GM19395 (cell line): ENCODE measurements around the gene HIPK4.
A peak's percentile ranks its signal among the peaks of the same experiment; 100 is the strongest.
"Not testable (repeated sequence)": the region's sequence is repeated elsewhere in the genome, so short reads cannot be mapped to it uniquely, and the experiment has no call there.

Experiments
- ATAC-seq: cut with Tn5 transposase; IDR thresholded peaks from one replicate; pipeline ENCODE4 v1.9.1; 2021; ENCODE audit warnings: mild to moderate bottlenecking, moderate library complexity; ENCODE audit not compliant: unreplicated experiment

HIPK4 gene

DNA sequence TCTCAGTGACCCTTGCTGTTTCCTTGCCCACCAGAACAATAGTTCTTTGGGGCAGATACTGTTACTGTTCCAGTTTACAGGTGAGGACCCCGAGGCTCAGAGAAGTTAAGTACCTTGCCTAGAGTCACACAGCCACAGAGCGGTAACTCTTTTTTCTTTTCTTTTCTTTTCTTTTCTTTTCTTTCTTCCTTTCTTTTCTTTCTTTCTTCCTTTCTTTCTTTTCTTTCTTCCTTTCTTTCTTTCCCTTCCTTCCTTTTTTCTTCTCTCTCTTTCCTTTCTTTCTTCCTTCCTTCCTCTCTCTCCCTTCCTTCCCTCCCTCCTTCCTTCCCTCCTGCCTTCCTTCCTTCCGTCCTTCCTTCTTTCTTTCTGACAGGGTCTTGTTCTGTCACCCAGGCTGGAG lies 28.1 kb upstream of the HIPK4 start:
- ATAC-seq = no peak

DNA sequence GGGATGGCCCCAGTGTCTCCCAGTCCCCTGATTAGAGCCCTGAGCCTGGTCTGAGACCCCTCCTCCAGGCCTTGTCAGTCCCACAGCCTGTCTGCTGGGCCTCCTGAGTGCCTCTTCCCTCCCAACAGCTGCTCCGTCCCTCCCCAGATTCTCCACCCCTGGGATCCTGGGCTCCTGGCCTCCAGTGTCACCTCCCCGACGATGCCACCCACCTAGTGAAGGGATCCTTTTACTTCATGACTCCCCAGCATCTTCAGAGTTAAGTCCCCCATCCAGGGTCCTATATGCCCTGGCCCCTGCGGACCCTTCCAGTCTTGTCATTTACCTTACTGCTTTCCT lies 27.6 kb upstream of the HIPK4 start:
- no peak for ATAC-seq

DNA sequence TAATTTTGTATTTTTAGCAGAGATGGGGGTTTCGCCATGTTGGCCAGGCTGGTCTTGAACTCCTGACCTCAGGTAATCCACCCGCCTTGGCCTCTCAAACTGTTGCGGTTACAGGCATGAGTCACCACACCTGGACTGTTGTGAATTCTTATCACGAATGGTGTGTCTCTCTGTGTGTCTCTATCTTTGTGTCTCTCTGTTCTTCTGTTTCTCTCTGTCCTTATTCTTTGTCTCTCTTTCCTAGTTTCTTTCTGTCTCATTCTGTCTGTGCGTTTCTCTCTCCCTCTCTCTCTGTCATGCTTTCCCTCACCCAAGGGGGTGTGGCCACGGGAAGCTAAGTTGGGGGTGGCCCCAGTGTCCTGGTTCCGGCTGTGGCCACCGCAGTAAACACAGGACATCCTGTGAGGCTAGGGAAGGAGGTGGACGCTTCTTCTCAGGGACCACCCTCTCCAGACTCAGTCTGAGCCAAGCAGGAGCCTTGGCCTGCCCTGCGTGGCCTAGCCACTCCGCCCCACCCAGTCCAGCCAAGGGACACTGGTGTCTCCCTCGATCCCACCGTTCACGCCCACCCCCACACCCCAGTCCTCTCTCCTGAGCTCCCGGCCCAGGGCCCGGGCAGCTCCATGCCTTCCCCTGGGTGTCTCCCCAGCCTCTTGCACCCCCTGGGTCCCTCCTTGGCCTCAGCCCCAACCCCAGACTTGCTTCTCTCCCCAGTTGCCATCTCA lies 27.1 kb upstream of the HIPK4 start:
- no peak for ATAC-seq

DNA sequence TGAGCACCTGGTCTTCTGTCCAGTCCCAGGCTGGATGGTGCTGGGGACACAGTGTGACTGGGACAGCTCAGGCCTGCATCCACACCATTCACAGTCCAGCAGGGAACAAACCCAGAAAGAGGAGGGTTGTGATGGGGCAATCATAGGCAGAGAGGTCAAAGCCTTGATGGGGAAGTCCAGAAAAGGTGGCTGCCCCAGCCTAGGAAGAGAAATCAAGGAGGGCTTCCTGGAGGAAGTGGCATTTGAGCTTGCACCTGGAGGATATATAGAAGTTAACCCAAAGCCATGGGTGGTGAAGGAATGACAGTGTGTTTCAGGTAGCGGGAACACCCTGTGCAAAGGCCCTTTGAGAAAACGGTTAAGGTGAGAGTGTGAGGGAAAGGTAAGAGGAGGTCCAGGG lies 25.8 kb upstream of the HIPK4 start:
- no peak for ATAC-seq

DNA sequence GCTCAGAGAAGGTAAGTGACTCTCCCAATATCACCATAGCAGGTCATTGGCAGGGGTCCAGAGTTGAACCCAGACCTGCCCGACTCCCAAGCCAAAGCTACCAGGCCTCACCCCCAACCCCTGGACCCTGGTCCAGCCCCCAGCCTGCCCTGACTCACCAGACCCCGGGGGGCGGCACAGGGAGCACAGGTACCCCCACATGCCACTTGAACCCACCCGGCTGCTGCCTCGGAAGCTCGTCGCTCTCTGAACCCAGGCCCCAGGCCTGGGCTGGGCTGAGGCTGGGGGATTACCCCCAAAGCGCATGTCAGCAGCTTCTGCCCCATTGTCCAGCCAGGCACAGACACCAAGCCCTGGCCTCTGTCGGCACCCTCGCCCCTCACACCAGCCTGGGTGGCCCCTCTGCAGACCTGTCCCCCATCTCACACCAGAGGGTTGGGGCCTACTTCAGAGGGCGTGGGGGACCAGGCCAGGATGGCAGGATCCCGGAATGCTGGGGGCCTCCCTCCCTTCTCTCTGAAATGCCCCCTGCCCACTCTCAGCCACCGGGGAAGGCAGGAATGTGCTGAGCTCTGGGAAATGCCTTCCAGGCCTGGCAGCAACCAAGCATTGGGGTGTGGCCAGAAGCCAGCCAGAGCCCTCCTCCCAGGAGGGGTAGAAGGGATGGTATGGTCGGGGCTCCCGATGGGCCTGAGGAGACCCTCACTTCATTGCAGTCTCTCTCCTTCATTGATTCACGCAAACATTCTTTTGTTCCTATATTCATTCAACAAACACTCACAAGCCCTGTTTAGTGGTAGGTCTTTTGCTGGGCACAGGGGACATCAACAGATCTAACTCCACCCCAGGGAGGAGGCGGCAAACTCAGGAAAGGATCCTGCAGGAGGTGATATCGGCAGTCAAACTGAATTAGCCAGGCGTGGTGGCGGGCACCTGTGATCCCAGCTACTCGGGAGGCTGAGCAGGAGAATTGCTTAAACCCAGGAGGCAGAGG lies 24.9 kb upstream of the HIPK4 start:
- ATAC-seq = no peak

DNA sequence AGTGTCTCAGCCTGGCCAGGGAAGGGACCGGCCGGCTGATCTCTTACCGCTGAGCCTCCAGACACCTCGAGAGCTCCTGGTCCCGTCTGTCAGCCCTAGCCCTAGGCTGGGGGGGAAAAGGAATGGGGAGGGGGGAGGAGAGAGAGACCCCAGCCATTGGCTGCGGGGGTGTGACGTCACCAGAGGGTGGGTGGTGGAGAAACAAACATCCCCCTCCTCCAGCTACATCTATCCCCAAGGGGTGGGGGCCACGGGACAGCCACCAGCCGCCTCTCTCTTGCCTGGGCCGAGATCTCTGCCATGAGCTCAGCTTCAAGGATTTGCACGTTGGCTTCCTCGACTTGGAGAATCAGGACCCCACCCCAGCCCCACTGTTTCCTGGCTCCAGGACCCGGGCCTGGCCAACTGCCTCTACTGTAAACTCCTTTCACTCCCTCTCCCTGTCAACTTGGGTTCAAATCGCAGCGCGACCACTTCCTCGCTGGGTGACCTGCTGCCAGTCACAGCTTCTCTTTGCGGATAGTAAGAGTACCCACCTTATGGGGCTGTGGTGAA lies 23.4 kb upstream of the HIPK4 start, which contains the start of gene PRX:
TSS of gene PRX (minus strand) at position 88 of the 555 bp plus-strand sequence. CDS start 5,446 bp downstream, outside the sequence.
- ATAC-seq = no peak

DNA sequence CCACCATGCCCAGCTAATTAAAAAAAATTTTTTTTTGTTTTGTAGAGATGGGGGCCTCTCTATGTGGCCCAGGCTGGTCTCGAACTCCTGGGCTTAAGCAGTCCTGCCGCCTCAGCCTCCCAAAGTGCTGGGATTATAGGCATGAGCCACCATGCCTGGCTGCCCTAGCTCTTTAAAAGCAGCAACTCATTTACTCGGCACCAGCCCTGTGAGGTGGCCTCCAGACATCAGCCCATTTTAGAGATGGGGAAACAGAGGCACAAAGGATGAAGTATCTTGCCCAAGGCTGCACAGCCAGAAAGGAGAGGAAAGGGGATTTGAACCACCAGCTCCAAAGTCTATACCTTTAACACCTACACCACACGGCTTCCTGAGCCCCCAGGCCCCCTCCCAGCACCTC lies 22.9 kb upstream of the HIPK4 start:
- ATAC-seq = no peak

DNA sequence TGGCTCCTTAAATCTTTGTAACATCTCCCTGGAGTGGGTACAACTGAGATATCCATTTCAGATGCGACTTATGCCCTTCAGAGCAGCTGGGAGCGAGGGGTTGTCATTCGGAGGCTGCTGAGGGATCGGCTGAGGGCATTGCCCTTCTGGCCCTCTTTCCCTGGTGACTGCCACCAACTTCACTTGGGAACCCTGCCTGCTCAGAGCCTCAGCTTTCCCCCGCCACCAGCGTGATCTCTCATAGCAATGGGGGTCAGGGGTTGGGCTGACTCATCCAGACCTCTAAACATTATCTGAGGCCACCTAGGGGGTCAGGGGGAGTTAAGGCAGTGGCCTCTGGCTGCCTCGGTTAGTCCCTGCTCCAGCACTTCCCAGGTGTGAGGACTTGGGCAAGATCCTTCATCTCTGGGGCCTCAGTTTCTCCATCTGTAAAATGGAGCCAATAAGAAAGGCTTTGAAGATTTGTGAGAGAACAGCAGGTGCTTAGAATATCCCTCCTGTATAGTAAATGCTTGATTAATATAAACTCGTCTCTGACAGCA lies 22.0 kb upstream of the HIPK4 start:
- ATAC-seq = no peak

DNA sequence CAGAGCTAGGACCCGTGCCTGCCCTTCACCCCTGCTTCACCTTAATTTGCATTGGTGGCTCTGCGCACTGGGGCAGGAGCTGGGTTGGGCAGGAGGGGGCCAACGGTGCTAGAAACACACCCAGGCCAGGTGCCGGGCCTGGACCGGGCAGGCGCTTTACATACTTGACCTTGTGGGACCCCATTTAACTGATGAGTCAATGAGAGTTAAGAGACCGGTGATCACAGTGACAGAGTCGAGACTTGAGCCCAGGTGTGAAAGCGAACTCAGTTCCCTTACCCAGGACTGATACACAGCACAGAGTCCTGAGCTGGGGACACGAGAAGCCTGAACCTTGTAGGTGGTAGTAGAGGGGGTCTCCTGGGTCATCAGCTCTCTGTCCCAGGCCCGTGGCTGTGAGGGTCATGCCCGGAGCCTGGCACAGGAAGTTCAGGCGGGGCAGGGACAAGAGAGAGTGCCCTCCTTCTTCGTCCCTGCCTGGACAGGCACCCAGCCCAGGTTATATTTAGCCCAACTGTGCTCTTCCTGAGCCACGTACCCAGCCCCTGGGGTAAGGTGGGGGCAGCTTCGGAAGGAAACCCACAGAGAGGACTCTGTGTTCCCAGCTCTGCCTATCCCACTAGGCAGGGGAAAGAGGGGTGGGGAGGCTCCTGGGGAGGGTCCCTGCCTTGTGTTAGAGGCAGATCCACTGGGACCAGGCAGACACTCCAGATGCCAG lies 21.3 kb upstream of the HIPK4 start:
- no peak for ATAC-seq

DNA sequence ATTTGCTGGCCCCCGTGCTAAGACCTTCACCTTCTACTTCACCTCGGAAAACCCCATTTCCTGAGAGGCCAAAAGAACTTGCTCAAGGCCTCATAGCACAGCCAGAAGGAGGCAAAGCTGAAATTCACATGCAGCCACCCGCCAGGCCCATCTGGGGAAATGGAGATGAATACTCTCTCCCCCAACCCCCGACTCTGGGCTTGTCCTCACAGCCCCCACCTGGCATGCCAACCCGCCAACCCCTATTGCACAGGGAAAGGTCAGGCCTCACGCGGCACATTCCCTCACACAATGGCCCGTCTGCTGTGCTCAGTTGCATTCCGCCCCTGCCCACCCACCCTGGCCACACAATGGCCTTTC lies 20.0 kb upstream of the HIPK4 start:
- ATAC-seq = no peak

DNA sequence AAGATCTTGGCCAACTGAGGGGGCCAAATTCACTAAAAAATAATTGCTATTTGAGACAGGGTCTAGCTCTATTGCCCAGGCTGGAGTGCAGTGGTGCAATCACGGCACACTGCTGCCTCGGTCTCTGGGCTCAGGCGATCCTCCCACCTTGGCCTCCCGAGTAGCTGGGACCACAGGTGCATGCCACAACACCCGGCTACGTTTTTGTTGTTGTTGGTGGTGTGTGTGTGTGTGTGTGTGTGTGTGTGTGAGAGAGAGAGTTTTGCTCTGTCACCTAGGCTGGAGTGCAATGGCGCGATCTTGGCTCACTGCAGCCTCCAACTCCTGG lies 18.6 kb upstream of the HIPK4 start:
- ATAC-seq = not testable (repeated sequence)

DNA sequence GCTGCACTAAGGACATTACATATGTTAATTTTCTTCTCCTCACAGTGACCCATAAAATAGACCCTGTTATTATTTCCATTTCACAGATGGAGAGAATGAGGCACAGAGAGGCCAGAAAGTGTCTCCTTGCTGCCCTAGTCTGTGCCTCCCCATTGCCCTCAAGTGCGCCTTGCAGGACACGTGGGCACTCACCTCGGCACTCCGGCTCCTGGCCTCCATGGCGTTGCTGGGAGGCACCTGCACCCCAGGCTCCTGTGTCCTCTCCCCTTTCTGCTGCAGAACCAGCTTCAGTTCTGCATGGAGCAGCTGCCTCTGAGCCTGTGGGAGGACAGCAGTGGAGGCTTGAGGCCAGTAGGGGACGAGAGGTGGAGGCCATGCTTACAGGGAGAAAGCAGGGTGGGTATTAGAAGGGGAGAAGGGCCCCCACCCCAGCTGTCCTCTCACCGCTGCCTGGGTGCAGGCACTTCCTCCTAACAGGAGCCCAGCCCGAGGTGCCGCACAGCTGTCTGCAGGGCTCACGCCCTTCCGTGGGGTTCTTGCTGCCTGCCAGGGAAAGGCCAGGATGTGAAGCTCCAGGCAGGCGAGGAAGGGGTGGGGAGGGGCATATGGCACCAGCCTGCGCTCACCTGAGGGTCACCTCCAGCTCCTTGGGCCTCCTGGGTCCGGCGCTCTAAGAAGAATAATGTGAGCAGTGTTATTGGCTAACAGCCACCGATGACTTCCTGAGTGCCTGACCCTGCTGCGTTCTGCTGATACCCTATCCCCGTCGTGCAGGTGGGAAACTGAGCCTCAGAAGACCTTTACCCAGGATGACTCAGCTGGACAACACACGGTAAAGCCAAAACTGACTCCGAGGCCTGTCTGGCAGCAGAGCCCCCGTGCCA lies 18.0 kb upstream of the HIPK4 start:
- ATAC-seq = no peak

DNA sequence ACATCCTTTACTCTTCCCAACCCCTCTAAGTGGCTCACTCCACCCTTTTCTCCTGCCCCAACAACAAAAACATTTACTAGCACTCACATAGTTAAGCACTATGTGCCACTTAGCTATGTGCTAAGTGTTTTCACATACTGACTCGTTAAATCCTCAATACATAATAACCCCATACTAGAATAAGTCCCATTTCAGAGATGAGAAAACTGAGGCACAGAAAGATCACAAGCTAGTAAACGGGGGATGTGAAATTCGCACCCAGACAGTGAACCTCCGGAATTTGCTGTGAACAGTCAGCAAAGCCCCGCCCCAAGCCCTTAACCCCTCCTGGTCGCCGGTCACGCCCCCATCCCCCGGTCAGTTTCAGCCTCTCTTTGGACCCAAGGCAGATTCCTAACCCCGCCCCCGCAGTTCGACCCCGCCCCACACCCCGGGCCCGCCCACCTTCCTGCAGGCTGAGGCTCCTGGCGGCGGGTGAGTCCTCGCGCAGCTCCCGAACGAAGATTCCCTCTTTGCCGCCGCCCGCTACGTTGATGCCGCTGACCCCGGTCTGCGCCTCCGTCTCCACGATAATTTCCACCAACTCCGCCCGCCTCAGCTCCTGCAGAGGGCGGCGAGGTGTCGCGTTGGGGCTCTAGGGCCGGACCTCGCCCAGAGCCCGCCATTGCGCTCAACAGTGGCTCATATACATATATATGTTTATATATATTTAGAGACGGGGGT lies 13.4 kb upstream of the HIPK4 start:
- peak; percentile 63 for ATAC-seq

DNA sequence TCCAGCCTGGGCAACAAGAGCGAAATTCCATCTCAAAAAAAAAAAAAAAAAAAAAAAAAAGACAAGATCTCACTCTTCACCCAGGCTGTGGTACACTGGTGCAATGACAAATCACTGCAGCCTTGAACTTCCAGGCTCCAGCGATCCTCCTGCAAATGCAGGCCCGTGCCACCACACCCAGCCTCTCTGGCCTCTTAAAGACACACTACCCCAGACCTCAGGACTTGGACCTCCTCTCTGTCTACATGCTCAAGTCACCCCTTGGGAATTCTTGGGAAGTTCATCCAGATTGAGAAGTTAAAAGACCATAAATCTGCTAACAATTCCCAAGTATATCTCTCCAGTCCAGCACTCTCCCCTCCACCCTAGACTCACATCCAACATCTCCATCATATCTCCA lies 10.6 kb upstream of the HIPK4 start:
- no peak for ATAC-seq

DNA sequence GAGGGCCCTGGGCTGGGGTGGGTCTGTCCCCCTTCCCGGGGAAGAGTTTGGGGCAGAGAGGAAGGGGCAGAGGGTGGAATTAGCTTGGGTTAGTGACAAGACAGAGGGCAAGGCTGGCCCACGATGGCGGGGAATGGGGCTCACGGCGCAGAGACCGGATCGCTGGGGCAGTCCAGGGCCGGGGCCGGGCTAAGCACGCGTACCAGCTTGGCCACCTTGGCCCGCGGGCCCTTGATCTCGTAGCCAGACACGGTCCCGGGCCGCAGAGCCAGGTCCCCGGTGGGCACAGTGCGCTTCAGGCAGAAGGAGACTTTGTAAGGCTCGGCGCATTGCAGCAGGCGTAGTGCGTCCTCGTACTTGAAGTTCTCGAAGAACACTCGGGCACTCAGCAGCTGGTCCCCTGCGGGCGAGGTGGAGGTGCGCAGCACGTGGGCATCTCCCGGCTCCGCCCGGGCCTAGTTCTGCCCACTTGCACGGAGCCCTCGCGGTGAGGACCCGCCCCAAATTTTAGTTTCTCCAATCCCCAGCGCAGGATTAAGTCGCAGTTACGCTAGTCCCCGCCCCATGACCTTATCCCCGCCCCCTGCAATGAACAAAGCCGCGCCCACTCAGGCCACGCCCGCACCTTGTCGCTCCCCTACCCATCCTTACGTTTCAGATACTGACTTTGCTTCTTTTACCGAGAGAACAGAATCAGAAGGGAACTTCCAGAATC lies 8.6 kb upstream of the HIPK4 start:
- ATAC-seq = no peak

DNA sequence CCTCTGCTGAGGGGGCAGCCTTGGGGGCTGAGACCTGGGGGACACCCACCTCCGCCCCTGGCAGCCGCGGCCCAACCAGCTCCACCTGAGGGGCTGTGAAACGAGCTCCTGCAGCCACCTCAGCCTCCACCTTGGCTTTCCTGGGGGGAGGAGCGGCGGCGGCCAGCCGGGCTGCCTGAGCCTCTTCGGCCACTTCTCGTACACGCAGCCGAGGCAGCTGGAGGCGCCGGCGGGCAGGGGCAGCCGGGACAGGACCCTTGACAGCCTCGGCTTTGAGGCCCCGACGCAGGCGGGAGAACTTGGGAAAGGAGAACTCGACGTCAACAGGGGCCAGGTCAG lies 7.6 kb upstream of the HIPK4 start:
- no peak for ATAC-seq

DNA sequence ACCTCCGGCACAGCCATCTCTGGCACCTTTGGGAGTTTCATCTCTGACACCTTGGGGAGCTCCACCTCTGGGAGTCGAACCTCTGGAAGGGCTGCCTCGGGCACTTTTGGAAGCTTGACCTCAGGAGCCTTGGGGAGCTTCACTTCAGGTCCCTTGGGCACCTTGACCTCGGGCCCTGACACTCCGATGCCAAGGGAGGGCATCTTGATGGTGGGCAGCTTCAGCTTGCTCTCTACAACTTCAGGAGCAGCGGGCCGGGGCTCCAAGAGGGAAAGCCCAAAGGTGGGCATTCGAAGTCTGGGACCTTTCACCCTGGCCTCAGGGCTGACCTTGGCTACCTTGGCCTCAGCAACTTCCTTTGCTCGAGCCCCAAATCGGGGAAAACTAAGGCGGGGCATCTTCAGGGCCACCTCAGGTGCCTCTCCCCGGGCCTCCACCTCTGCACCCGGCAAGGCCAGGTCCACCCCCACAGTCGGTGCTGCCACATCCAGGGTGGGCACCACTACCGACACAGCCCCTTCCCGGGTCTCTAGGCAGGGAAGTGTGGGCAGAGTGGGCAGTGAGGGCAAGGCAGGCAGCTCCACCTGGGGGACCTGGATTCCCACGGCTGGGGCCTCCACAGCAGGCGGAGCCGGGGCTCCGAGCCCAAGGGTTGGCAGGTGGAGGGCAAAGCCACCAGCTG lies 7.0 kb upstream of the HIPK4 start:
- ATAC-seq = no peak

DNA sequence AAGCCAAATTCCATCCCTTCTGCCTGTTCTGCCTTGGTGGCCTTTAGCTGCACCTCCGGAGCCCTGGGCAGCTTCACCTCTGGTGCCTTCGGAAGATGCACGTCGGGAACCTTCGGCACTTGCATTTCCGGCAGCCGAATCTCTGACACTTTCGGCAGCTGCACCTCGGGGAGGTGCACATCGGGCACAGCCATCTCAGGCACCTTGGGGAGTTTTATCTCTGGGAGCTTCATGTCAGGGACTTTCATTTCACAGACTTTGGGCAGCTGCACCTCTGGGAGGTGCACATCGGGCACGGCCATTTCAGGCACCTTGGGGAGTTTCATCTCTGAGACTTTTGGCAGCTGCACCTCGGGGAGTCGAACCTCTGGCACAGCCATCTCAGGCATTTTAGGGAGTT lies 6.0 kb upstream of the HIPK4 start:
- no peak for ATAC-seq
